ENCODE data around the gene ZNF594. TPM values are rescaled to one million over a fixed set of nuclear protein-coding genes. Genes with fewer than 3 reads are reported as not detected.
"Not testable (repeated sequence)": the region's sequence is repeated elsewhere in the genome, so short reads cannot be mapped to it uniquely, and the experiment has no call there.

The ZNF594 gene
- total RNA-seq, 1 experiment from 2014 or later = 12.5 TPM

DNA sequence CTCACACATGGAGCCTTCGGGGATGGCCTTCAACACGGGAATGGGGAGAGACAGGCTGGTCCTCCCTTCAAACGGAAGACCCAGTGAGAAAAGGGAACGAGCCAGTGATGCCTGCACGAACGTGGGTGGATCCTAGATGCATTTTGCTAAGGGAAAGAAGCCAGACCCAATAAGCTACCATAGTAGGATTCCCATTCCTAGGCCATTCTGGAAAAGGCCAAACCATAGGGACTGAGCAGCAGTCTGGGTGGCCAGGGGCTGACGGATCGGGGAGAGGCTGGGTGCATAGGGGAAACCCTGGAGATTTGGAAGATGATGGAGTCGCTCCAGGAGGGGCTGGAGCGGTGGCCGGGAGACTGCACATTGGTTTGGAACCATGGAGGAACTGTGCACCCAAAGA, 57.1 kb downstream of the ZNF594 start:
- H3K27ac Mint-ChIP-seq; H2AFZ ChIP-seq (ENCODE audit: low read length); H2BK120ac ChIP-seq (ENCODE audit: low read depth, low read length, poor library complexity, severe bottlenecking); DNase-seq; H3K4me2 ChIP-seq (ENCODE audit: insufficient read depth, insufficient read length, low read length); H3K14ac ChIP-seq (ENCODE audit: insufficient read depth, low read length); H3T11ph ChIP-seq (ENCODE audit: low read length); H3K4me3 Mint-ChIP-seq; H3K27me3 ChIP-seq (ENCODE audit: insufficient read depth, low read length); H2BK20ac ChIP-seq (ENCODE audit: low read depth, low read length, poor library complexity, severe bottlenecking); H3K9me3 ChIP-seq (ENCODE audit: control insufficient read depth, low read depth, low read length); H3K4me1 ChIP-seq (ENCODE audit: insufficient read depth, low read length); H3K27me3 Mint-ChIP-seq (ENCODE audit: low read depth); H3K23me2 ChIP-seq (ENCODE audit: insufficient read length, low read depth, low read length, poor library complexity, severe bottlenecking); H3K27ac ChIP-seq (ENCODE audit: insufficient read length, low read depth, low read length); H3K4me1 Mint-ChIP-seq; H4K91ac ChIP-seq (ENCODE audit: insufficient read length, low read depth, low read length); H3K36me3 Mint-ChIP-seq (ENCODE audit: insufficient read depth in 1 of 3, low read depth in 3 of 3); H3K18ac ChIP-seq (ENCODE audit: insufficient read length, low read depth, low read length); H3K23ac ChIP-seq (ENCODE audit: insufficient read length, low read depth, low read length); H3K4ac ChIP-seq (ENCODE audit: low read depth, low read length); H3K9me3 Mint-ChIP-seq; H4K8ac ChIP-seq (replicated peaks; ENCODE audit: insufficient read length, low read depth, low read length); H4K20me1 ChIP-seq (ENCODE audit: control insufficient read depth, insufficient read depth, insufficient read length); H2BK15ac ChIP-seq (ENCODE audit: low read depth, low read length); H2BK12ac ChIP-seq (ENCODE audit: insufficient read length, low read depth, low read length); H3K79me2 ChIP-seq (ENCODE audit: insufficient read depth, low read length); H2BK5ac ChIP-seq (ENCODE audit: insufficient read length, low read length); H3K79me1 ChIP-seq (ENCODE audit: insufficient read depth, low read depth, low read length, poor library complexity, severe bottlenecking); H4K5ac ChIP-seq (ENCODE audit: insufficient read length, low read depth, low read length); H3K9ac ChIP-seq (ENCODE audit: extremely low read depth, insufficient read length, low read length); H2AK5ac ChIP-seq (ENCODE audit: insufficient read length, low read length); H3K56ac ChIP-seq (ENCODE audit: insufficient read length, low read depth, low read length): not testable (repeated sequence)
- WGBS (ENCODE audit: extremely low coverage, insufficient read length, low lambda C conversion rate) = no CpG with 5 or more reads among the region's 11 CpGs

DNA sequence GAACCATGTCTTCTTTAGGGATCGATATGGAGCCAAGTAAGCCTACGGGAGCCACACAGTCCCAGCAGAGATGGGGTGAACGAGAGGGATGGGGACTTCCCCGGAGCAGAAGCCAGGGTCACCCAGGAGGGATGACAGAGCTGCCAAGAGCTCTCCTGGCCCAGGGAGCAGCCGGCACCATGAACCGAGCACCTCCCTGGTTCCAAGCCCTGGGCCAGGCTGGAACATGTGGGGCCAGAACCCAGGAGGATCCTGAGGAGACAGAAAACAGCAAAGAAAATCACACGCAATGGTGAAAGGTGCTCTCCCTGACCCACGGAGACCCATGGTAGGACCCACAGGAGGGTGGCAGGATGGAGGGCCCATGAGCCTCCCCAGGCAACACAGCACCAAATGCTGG, 57.7 kb downstream of the ZNF594 start:
- H3K56ac ChIP-seq (ENCODE audit: insufficient read length, low read depth, low read length) = not testable (repeated sequence)

More for the DNA sequence above, 57.7 kb downstream of the ZNF594 start:
- H3K27me3 ChIP-seq (ENCODE audit: insufficient read depth, low read length); H3K4me3 Mint-ChIP-seq; H3K36me3 Mint-ChIP-seq (ENCODE audit: insufficient read depth in 1 of 3, low read depth in 3 of 3); H3K27me3 Mint-ChIP-seq (ENCODE audit: low read depth); H2BK15ac ChIP-seq (ENCODE audit: low read depth, low read length); H4K5ac ChIP-seq (ENCODE audit: insufficient read length, low read depth, low read length); H3K18ac ChIP-seq (ENCODE audit: insufficient read length, low read depth, low read length); H3K23me2 ChIP-seq (ENCODE audit: insufficient read length, low read depth, low read length, poor library complexity, severe bottlenecking); DNase-seq; H2AFZ ChIP-seq (ENCODE audit: low read length); H3K23ac ChIP-seq (ENCODE audit: insufficient read length, low read depth, low read length); H2BK5ac ChIP-seq (ENCODE audit: insufficient read length, low read length); H3K4ac ChIP-seq (ENCODE audit: low read depth, low read length); H3K79me2 ChIP-seq (ENCODE audit: insufficient read depth, low read length); H2AK5ac ChIP-seq (ENCODE audit: insufficient read length, low read length); H4K8ac ChIP-seq (replicated peaks; ENCODE audit: insufficient read length, low read depth, low read length); H3K79me1 ChIP-seq (ENCODE audit: insufficient read depth, low read depth, low read length, poor library complexity, severe bottlenecking); H3K27ac Mint-ChIP-seq; H3K9me3 Mint-ChIP-seq; H3K9ac ChIP-seq (ENCODE audit: extremely low read depth, insufficient read length, low read length); H3K4me1 ChIP-seq (ENCODE audit: insufficient read depth, low read length); H2BK120ac ChIP-seq (ENCODE audit: low read depth, low read length, poor library complexity, severe bottlenecking); H3K27ac ChIP-seq (ENCODE audit: insufficient read length, low read depth, low read length); H3K4me1 Mint-ChIP-seq; H3T11ph ChIP-seq (ENCODE audit: low read length); H3K9me3 ChIP-seq (ENCODE audit: control insufficient read depth, low read depth, low read length); H4K91ac ChIP-seq (ENCODE audit: insufficient read length, low read depth, low read length); H3K4me2 ChIP-seq (ENCODE audit: insufficient read depth, insufficient read length, low read length); H2BK12ac ChIP-seq (ENCODE audit: insufficient read length, low read depth, low read length); H4K20me1 ChIP-seq (ENCODE audit: control insufficient read depth, insufficient read depth, insufficient read length); H3K14ac ChIP-seq (ENCODE audit: insufficient read depth, low read length); H2BK20ac ChIP-seq (ENCODE audit: low read depth, low read length, poor library complexity, severe bottlenecking): not testable (repeated sequence)
- no CpG with 5 or more reads among the region's 8 CpGs for WGBS (ENCODE audit: extremely low coverage, insufficient read length, low lambda C conversion rate)

Data from H9 (cell line).